K562 (cell line): ENCODE data around the gene GRIPAP1.

Experiments used
- CTCF ChIP-seq, 3 experiments: IDR thresholded peaks in 2 of 3; conservative IDR thresholded peaks in 1 of 3; 2 replicates each; pipeline ENCODE4 v1.5.1; 2011 to 2012; ENCODE audit warnings: low read length in 3 of 3, mild to moderate bottlenecking in 3 of 3, control low read depth in 2 of 3, improper control_type of control experiment in 1 of 3, inconsistent platforms in 1 of 3, low read depth in 1 of 3, mixed read lengths in 1 of 3, moderate library complexity in 1 of 3; ENCODE audit not compliant: insufficient read depth in 2 of 3
- POLR2A ChIP-seq: fragments of 450-650 bp; conservative IDR thresholded peaks from 2 replicates; pipeline ENCODE4 v1.6.1; 2016
- SIN3A ChIP-seq, 2 experiments: fragments of 150-350 bp in 1 of 2; IDR thresholded peaks; 2 replicates each; pipeline ENCODE4 v1.6.1; 2011 to 2016; ENCODE audit warnings: borderline replicate concordance in 2 of 2, low read depth in 2 of 2, low read length in 2 of 2, mild to moderate bottlenecking in 2 of 2, moderate library complexity in 2 of 2; ENCODE audit not compliant: control insufficient read depth in 1 of 2
- TAF1 ChIP-seq: IDR thresholded peaks from 2 replicates; pipeline ENCODE4 v1.6.1; 2011; ENCODE audit warnings: mild to moderate bottlenecking, low read length, moderate library complexity; ENCODE audit not compliant: insufficient read depth, control insufficient read depth, severe bottlenecking; ENCODE audit errors: extremely low read depth
- ZC3H4 ChIP-seq: sonication (generic); formaldehyde crosslinking; IDR thresholded peaks from 2 replicates; pipeline ENCODE4 v1.9.0; 2021; ENCODE audit warnings: missing genetic modification reagents, borderline replicate concordance
- ZKSCAN1 ChIP-seq: fragments of 150-350 bp; IDR thresholded peaks from 2 replicates; pipeline ENCODE4 v1.6.1; 2016; ENCODE audit warnings: low read depth, low read length
- ZNF707 ChIP-seq: fragments of 250-450 bp; sonication (Bioruptor Pico); conservative IDR thresholded peaks from 2 replicates; pipeline ENCODE4 v1.8.0; 2022; ENCODE audit warnings: inconsistent platforms, mild to moderate bottlenecking, moderate library complexity

- no peak for TF ChIP-seq SIN3A (IDR thresholded peaks at IDR 0.05; ENCODE audit: borderline replicate concordance in 2 of 2, control insufficient read depth in 1 of 2, low read depth in 2 of 2, low read length in 2 of 2)
- no peak for TF ChIP-seq ZKSCAN1
- no peak for TF ChIP-seq TAF1
- TF ChIP-seq ZNF707 (CRISPR knock-in tag), result no peak
- TF ChIP-seq CTCF (IDR thresholded peaks at IDR 0.05 in 2 of 3, conservative IDR thresholded peaks at IDR 0.05 in 1 of 3; ENCODE audit: insufficient read depth in 2 of 3, low read depth in 1 of 3, low read length in 3 of 3), result no peak
- TF ChIP-seq ZC3H4, result no peak
- no peak for TF ChIP-seq POLR2A
Observed at GRCh38 chrX:48923771-48924170, 78.3 kb downstream of the GRIPAP1 start.
